OCI-LY7 (cell line): ENCODE measurements around the gene CHST9. TPM values are rescaled to one million over a fixed set of nuclear protein-coding genes. Genes with fewer than 3 reads are reported as not detected.

Source experiments
- BruUV-seq: library from RNA; stranded (reverse); fragments of 400-500 nt; replicated peaks from 2 replicates; lab custom pipeline; 2021; lab: Mats Ljungman, UMichigan
- CTCF ChIA-PET: fragments of 300-600 bp; sonication (Branson Sonifier 250); formaldehyde crosslinking; loops from one replicate; lab custom pipeline; 2022; ENCODE audit warnings: antibody characterized with exemption; ENCODE audit not compliant: unreplicated experiment; lab: Charles Lee
- POLR2A ChIA-PET: fragments of 300-600 bp; sonication (Branson Sonifier 250); formaldehyde crosslinking; loops from one replicate; lab custom pipeline; 2022; ENCODE audit warnings: antibody characterized with exemption; lab: Charles Lee
- DNase-seq: peaks from one replicate; pipeline ENCODE4 v3.0.0-alpha.2; 2015; ENCODE audit warnings: low spot score
- H2AFZ ChIP-seq: fragments of 200-600 bp; sonication (generic), shearing (Covaris generic); 2 replicates; pipeline ENCODE4 v1.6.1; 2014; ENCODE audit warnings: mild to moderate bottlenecking, antibody characterized with exemption, low read length, moderate library complexity
- H3K27ac ChIP-seq: fragments of 200-600 bp; sonication (generic); 2 replicates; pipeline ENCODE4 v1.5.1; 2014; ENCODE audit warnings: mixed run types, low read depth, mild to moderate bottlenecking, moderate library complexity, low read length, inconsistent platforms; ENCODE audit not compliant: poor library complexity, severe bottlenecking
- H3K36me3 ChIP-seq: fragments of 200-600 bp; sonication (generic); 2 replicates; pipeline ENCODE4 v1.6.1; 2014; ENCODE audit warnings: mild to moderate bottlenecking, antibody characterized with exemption, low read length, moderate library complexity, mixed read lengths; ENCODE audit not compliant: insufficient read depth
- H3K4me1 ChIP-seq: fragments of 200-600 bp; sonication (generic); 2 replicates; pipeline ENCODE4 v1.5.1; 2014; ENCODE audit warnings: mild to moderate bottlenecking, low read length; ENCODE audit not compliant: insufficient read depth, poor library complexity, severe bottlenecking
- H3K4me2 ChIP-seq: fragments of 200-600 bp; sonication (generic); 2 replicates; pipeline ENCODE4 v1.6.1; 2014; ENCODE audit warnings: mild to moderate bottlenecking, low read length
- H3K4me3 ChIP-seq: fragments of 200-600 bp; sonication (generic); 2 replicates; pipeline ENCODE4 v1.5.1; 2014; ENCODE audit warnings: mild to moderate bottlenecking, low read depth, low read length; ENCODE audit not compliant: poor library complexity, severe bottlenecking
- H3K79me2 ChIP-seq: fragments of 200-600 bp; sonication (generic); 2 replicates; pipeline ENCODE4 v1.6.1; 2016; ENCODE audit warnings: low read depth, mild to moderate bottlenecking, low read length, moderate library complexity, mixed read lengths; ENCODE audit not compliant: insufficient read depth
- H3K9me2 ChIP-seq: fragments of 200-600 bp; sonication (generic); 2 replicates; pipeline ENCODE4 v1.6.1; 2016; ENCODE audit warnings: mild to moderate bottlenecking, low read length, mixed read lengths; ENCODE audit not compliant: insufficient read depth
- H3K9me3 ChIP-seq: fragments of 200-600 bp; sonication (generic); 2 replicates; pipeline ENCODE4 v1.6.1; 2014; ENCODE audit warnings: mild to moderate bottlenecking, mixed run types, low read length, mixed read lengths
- H4K20me1 ChIP-seq: fragments of 200-600 bp; sonication (generic); 2 replicates; pipeline ENCODE4 v1.6.1; 2014; ENCODE audit warnings: mild to moderate bottlenecking, antibody characterized with exemption, low read length, moderate library complexity, mixed read lengths; ENCODE audit not compliant: insufficient read depth
- CTCF ChIP-seq: fragments of 200-600 bp; sonication (generic); conservative IDR thresholded peaks from 2 replicates; pipeline ENCODE4 v1.5.1; 2014; ENCODE audit warnings: mild to moderate bottlenecking, antibody characterized with exemption, low read length, moderate library complexity, mixed read lengths
- EZH2phosphoT487 ChIP-seq: fragments of 200-600 bp; sonication (generic); IDR thresholded peaks from 2 replicates; pipeline ENCODE4 v1.6.1; 2018; ENCODE audit warnings: low read depth, borderline replicate concordance, mild to moderate bottlenecking, mixed run types, antibody characterized with exemption, low read length, moderate library complexity, mixed read lengths
- intact Hi-C: fragments of 100-400 bp; cut with micrococcal nuclease; formaldehyde crosslinking; loops from one replicate; pipeline ENCODE4 v1.10.0; 2022; ENCODE audit not compliant: unreplicated experiment
- total RNA-seq, 2 experiments: library from RNA; depleted of rRNA in 1 of 2; stranded (reverse); fragments of >200 nt in 1 of 2; shearing (Covaris generic) in 1 of 2; gene quantifications; 2 replicates each; pipeline ENCODE4 v1.2.3, GENCODE V29; 2014 to 2022

Gene CHST9
- total RNA-seq, 2 experiments from 2014 or later: not detected

DNA sequence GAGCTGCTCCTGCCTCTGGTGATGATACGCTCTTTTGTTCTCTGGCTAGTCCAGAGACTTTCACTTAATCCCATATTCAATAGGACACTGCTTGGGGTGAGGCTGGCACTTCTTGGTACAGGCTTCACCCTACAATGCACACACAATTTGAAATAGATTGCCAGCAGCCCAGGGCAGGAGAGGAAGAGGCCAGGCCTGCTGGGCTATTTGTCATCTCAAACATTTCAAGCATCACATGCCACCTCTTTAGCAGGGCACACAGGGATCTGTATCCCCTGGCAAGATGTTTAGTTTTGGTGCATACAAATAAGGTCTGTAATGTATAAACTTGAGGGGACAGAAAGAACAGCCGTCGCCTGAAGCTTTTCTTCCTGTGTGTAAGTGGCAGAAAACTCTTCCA, 120.4 kb downstream of the CHST9 start:
- ChIA-PET CTCF (no interaction called here), POLR2A (no interaction called here)
- Histone ChIP-seq H3K27ac (no peak overlapping the region), H3K4me2 (no peak overlapping the region), H3K36me3 (no peaks in the 10 kb centered on the region), H3K79me2 (no peaks in the 10 kb centered on the region), H3K9me3 (no peaks in the 10 kb centered on the region), H2AFZ (no peak overlapping the region), H3K4me3 (no peak overlapping the region), H3K4me1 (no peaks in the 10 kb centered on the region), H3K9me2 (no peaks in the 10 kb centered on the region), H4K20me1 (no peaks in the 10 kb centered on the region)
- BruUV-seq: no TSS peak
- no peak for DNase-seq
- TF ChIP-seq EZH2phosphoT487: no peak
- TF ChIP-seq CTCF: no peak
- intact Hi-C loops: no loop called here

DNA sequence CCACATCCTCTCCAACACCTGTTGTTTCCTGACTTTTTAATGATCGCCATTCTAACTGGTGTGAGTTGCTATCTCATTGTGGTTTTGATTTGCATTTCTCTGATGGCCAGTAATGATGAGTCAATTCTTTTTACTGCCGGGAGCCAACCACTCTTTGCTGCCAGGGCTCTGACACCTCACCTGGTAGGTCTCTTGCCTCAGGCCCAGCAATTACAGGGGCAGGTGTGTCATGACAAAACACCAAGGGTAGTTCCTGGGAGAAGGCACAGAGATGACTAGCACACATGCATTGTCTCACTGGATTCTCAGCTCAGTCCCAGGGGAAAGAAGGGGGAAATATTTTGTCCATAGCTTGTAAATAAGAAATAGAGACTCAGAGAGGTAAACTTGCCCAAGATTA, 122.3 kb downstream of the CHST9 start:
- H3K9me2 ChIP-seq: no peaks in the 10 kb centered on the region
- H2AFZ ChIP-seq: no peak overlapping the region
- no peaks in the 10 kb centered on the region for H3K79me2 ChIP-seq
- no peak overlapping the region for H3K4me3 ChIP-seq
- H3K36me3 ChIP-seq: no peaks in the 10 kb centered on the region
- ChIA-PET POLR2A (no interaction called here), CTCF (no interaction called here)
- no peak for DNase-seq
- no peaks in the 10 kb centered on the region for H3K4me1 ChIP-seq
- intact Hi-C loops: no loop called here
- H3K27ac ChIP-seq: no peak overlapping the region
- H4K20me1 ChIP-seq: no peaks in the 10 kb centered on the region
- no peaks in the 10 kb centered on the region for H3K9me3 ChIP-seq
- TF ChIP-seq CTCF (no peak), EZH2phosphoT487 (no peak)
- no TSS peak for BruUV-seq
- H3K4me2 ChIP-seq: no peak overlapping the region

DNA sequence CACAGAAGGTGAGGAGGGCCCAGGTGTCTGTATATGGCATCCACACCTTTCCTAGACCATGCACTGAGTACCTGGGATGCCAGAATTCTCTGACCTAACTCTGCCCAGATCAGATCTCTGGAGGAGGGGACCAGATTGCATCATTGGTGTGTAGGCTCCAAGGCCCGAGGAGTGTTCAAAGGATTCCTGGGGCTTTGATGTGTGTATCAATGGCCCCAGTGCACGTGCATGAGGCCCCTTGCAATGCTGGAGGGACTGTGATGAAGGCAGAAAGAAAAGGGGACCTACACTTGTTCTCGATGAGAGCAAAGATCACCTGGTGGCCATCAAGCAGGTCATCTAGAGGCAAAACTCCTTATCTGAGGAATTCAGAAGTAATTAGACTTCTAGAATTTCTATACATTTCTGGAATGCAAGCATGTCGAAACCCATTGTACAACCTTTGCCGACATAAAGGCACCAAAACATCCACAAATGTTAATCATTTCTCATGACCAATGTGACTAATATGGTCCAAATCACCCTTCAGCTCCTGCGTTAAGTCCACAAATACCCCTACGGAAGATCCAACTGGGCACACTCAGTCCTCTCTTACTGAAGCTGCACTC, 123.5 kb downstream of the CHST9 start:
- no peaks in the 10 kb centered on the region for H3K79me2 ChIP-seq
- H3K4me1 ChIP-seq: no peaks in the 10 kb centered on the region
- intact Hi-C loops: no loop called here
- H4K20me1 ChIP-seq: no peaks in the 10 kb centered on the region
- POLR2A ChIA-PET: no interaction called here
- BruUV-seq: no TSS peak
- no peaks in the 10 kb centered on the region for H3K36me3 ChIP-seq
- H3K4me3 ChIP-seq: no peak overlapping the region
- no peak for DNase-seq
- H3K4me2 ChIP-seq: no peak overlapping the region
- no peaks in the 10 kb centered on the region for H3K9me3 ChIP-seq
- CTCF ChIA-PET: no interaction called here
- H3K27ac ChIP-seq: no peak overlapping the region
- no peaks in the 10 kb centered on the region for H3K9me2 ChIP-seq
- no peak overlapping the region for H2AFZ ChIP-seq
- TF ChIP-seq EZH2phosphoT487: no peak
- TF ChIP-seq CTCF: no peak
